DMS153 treated with DMSO at 0.1 percent for 48 hours (cell line): Measurements from ENCODE around the gene NEUROG1.
"Not testable (repeated sequence)": the region's sequence is repeated elsewhere in the genome, so short reads cannot be mapped to it uniquely, and the experiment has no call there.

Experiments used
- DNase-seq: peaks from one replicate; lab custom pipeline; 2025; ENCODE audit not compliant: unreplicated experiment; lab: John Stamatoyannopoulos, UW

NEUROG1 gene

GRCh38 chr5:135538261-135538660, 2.5 kb upstream of the NEUROG1 start:
- DNase-seq: no peak

GRCh38 chr5:135537745-135538144, 2.0 kb upstream of the NEUROG1 start:
- DNase-seq: no peak

- no peak for DNase-seq
Measured at GRCh38 chr5:135537271-135537670, 1.5 kb upstream of the NEUROG1 start.

GRCh38 chr5:135535420-135535819, 344 bp downstream of the NEUROG1 start:
- no peak for DNase-seq

GRCh38 chr5:135534609-135535419, 950 bp downstream of the NEUROG1 start:
- no peak for DNase-seq

- DNase-seq: no peak
Measured at GRCh38 chr5:135533794-135534193, 2.0 kb downstream of the NEUROG1 start.

GRCh38 chr5:135533334-135533733, 2.4 kb downstream of the NEUROG1 start:
- no peak for DNase-seq

- DNase-seq: not testable (repeated sequence)
Measured at GRCh38 chr5:135529576-135529975, 6.2 kb downstream of the NEUROG1 start.

GRCh38 chr5:135526924-135527323, 8.8 kb downstream of the NEUROG1 start:
- no peak for DNase-seq

- DNase-seq: no peak
Measured at GRCh38 chr5:135521964-135522363, 13.8 kb downstream of the NEUROG1 start.

- no peak for DNase-seq
Measured at GRCh38 chr5:135517631-135518030, 18.1 kb downstream of the NEUROG1 start.

- no peak for DNase-seq
Measured at GRCh38 chr5:135514116-135514515, 21.6 kb downstream of the NEUROG1 start.

- DNase-seq: no peak
Measured at GRCh38 chr5:135511761-135512575, 23.8 kb downstream of the NEUROG1 start.

- no peak for DNase-seq
Measured at GRCh38 chr5:135509995-135510394, 25.8 kb downstream of the NEUROG1 start.

- no peak for DNase-seq
Measured at GRCh38 chr5:135508496-135509005, 27.2 kb downstream of the NEUROG1 start.

GRCh38 chr5:135505973-135506372, 29.8 kb downstream of the NEUROG1 start:
- DNase-seq: no peak

- DNase-seq: no peak
Measured at GRCh38 chr5:135504376-135504775, 31.4 kb downstream of the NEUROG1 start.

- no peak for DNase-seq
Measured at GRCh38 chr5:135503871-135504270, 31.9 kb downstream of the NEUROG1 start.

- DNase-seq: no peak
Measured at GRCh38 chr5:135502836-135503520, 32.8 kb downstream of the NEUROG1 start.

- DNase-seq: no peak
Measured at GRCh38 chr5:135501965-135502364, 33.8 kb downstream of the NEUROG1 start.

GRCh38 chr5:135498637-135498995, 37.1 kb downstream of the NEUROG1 start:
- no peak for DNase-seq
